ENCODE results near the gene PTPMT1.
A peak's percentile ranks its signal among the peaks of the same experiment; 100 is the strongest.
"Not testable (repeated sequence)": the region's sequence is repeated elsewhere in the genome, so short reads cannot be mapped to it uniquely, and the experiment has no call there.

PTPMT1 gene

DNA sequence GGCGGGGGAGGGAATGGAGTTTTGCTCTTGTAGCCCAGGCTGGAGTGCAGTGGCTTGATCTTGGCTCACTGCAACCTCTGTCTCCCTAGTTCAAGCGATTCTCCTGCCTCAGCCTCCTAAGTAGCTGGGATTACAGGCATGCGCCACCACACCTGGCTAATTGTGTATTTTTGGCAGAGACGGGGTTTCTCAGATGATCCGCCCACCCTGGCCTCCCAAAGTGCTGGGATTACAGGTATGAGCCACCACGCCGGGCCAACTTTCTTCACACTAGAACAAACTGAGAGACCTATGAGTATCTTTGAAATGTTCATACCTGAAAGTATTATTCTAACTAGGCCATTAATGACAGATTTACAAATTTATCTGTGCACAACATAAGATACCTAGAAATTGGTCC is 19.1 kb upstream of the PTPMT1 start:
- DNase-seq: not testable (repeated sequence)

DNA sequence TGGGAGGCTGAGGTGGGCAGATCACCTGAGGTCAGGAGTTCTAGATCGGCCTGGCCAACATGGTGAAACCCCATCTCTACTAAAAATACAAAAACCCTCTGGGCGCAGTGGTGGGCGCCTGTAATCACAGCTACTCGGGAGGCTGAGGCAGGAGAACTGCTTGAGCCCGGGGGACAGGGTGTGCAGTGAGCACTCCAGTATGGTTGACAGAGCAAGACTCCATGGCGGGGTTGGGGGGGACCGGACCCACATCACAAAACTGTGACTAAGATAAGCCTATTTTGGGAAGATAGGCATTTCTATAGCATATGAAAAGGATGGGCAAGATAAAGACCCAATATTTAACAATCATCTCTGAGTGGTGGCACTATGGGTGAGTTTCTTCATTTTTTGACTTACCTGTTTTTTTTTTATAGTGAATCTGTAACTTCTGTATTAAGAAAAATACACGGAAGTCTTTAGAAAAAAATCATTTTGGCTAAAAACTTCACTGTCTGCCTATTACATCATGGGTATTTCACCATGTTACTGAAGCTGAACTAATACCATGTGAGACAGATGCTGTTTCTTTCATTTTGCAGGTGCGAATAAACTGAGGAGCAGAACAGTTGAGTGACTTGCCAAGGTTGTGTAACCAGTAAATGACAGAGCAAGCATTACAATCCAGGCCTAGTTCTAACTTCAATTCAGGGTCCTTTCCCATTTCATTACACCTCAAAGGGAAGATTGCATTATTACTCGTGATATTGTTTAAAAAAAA is 14.9 kb upstream of the PTPMT1 start:
- no peak for DNase-seq

DNA sequence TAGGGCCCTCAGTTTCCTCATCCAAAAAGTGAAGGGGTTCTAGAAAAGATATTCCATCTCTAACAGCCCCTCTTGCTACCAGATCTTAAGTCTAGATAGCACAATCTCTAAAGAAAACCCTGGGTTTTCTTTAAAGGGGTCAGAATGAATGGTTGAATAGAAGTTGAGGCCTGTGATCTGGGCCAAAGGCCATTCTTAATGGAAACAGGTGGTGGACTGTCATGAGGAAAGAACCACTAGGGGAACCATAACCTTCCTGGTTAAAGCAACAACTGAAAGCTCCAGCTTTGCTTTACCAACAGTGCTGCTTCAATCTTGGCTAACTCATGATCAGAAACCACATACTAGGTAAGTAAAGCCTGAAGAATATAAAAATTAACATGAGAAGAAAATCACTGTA is 14.3 kb upstream of the PTPMT1 start:
- DNase-seq: no peak

DNA sequence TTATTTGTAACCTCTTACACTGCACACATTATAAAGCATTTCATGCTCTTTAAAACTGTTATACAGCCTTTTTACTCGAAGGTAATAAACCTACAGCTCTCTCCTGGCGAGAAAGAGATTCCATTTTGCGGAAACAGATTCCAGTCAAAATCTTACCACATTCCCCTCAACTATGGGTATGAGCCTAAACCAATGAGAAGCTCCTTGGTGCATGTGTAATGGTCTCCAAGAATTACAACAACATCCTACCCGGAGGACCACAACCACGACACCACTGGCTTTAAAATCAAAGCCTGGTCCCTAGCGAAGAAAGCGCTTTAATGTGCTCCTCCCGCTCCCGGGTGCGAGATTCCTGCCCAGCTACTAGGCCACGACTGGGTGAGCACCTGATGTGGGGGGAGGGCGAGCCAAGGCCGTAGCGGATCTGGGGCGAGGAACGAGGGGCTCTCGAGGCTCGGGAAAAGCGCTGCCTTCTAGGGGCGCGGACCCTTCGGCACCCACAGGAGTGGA is 13.3 kb upstream of the PTPMT1 start:
- DNase-seq: peak in 12 of 56 donors; percentile 6 to 51 (median 30)

- peak in 55 of 56 donors; percentile 30 to 91 (median 81) for DNase-seq
These were observed 12.6 kb upstream of the PTPMT1 start, which contains the start of gene CELF1 for GRCh38 chr11:47552566-47553405. TSS of gene CELF1 (minus strand) at chr11:47553132. CDS start at chr11:47499523, 53,609 bp downstream.

DNA sequence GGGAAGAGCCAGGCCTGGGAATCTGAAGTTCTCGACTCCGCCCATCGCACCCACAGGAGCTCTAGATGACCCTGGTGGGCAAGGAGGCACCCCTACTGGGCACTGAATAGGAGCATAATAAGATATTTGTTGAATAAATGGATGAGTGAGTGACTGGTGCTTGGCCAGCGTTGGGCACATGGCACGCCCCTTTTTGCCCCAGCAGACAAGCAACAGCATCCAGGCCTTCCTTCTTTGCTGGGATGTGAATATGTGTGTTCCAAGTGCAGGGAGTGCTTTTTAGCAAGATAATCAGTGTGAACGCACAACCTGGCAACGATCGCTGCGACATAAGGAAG is 12.0 kb upstream of the PTPMT1 start:
- DNase-seq: peak in 2 of 56 donors; percentile 66 to 89

DNA sequence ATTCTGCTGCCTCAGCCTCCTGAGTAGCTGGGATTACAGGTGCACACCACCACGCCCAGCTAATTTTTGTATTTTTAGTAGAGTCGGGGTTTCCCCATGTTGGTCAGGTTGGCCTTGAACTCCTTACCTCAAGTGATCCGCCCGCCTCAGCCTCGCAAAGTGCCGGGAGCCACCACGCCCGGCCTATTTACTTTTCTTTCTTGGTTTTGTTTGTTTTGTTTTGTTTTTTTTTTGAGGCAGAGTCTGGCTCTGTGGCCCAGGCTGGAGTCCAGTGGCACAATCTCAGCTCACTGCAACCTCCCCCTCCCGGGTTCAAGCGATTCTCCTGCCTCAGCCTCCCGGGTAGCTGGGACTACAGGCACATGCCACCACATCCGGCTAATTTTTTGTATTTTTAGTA is 8.4 kb upstream of the PTPMT1 start:
- DNase-seq: not testable (repeated sequence)

GRCh38 chr11:47558695-47559094 is 6.7 kb upstream of the PTPMT1 start:
- DNase-seq: no peak

- DNase-seq: no peak
These were observed 5.0 kb upstream of the PTPMT1 start for GRCh38 chr11:47560426-47560825.

GRCh38 chr11:47562393-47562792 is 3.0 kb upstream of the PTPMT1 start:
- DNase-seq: not testable (repeated sequence)

DNA sequence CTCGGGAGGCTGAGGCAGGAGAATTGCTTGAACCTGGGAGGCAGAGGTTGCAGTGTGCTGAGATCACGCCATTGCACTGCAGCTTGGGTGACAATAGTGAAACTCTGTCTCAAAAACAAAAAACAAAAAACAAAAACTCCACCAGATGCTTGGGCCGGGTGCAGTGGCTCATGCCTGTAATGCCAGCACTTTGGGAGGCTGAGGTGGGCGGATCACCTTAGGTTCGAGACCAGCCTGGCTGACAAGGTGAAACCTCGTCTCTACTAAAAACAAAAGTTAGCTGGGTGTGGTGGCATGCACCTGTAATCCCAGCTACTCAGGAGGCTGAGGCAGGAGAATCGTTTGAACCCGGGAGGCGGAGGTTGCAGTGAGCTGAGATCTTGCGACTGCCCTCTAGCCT is 1.0 kb upstream of the PTPMT1 start:
- not testable (repeated sequence) for DNase-seq

- no peak for DNase-seq
These were observed 463 bp upstream of the PTPMT1 start for GRCh38 chr11:47564933-47565339.

GRCh38 chr11:47566149-47566698 is 825 bp downstream of the PTPMT1 start:
- DNase-seq: no peak

- no peak for DNase-seq
These were observed 4.2 kb downstream of the PTPMT1 start for GRCh38 chr11:47569646-47570045.

DNA sequence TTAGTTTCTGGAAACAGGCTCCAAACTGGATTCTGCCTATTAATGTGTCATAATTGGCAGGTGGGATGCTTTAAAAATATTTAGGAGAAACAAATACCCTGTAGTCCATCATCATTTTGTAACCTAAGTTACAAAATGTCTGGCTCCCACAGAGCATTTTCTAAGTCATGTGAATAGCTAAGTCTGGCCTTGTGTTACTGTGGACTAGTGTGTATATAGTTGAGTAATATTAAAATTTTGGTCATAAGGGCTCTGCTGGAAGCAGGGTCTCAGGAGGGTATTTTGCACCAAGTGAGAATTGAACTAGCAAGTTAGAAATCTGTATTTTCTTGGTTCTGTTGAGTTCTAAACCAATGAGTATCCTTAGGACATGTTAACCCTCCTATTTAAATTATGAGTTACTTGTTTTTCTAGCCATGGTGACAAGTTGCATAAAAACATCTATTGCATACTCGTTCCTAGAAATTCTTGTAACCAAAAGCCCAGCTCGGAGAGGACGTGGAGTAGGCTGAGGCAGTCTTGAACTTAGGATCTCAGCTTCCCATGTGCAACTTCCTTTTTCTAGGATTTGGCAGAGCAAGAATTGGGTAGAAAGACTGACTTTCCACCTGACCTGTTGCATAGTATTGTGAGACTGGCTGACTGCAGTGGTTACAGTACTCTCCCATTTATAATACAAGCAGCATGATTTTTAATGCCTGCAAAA is 5.4 kb downstream of the PTPMT1 start:
- no peak for DNase-seq

DNA sequence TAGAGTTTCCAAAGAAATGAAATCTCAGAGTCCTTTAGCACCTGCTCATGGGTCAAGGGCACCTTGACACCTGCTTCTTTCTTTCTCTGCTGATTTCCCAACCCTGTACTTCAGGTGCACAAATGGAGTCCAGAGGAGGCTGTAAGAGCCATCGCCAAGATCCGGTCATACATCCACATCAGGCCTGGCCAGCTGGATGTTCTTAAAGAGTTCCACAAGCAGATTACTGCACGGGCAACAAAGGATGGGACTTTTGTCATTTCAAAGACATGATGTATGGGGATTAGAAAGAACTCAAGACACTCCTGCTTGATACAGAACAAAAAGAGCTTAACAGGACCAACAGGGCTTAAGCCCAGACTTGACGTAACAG is 5.9 kb downstream of the PTPMT1 start:
- DNase-seq: no peak

DNA sequence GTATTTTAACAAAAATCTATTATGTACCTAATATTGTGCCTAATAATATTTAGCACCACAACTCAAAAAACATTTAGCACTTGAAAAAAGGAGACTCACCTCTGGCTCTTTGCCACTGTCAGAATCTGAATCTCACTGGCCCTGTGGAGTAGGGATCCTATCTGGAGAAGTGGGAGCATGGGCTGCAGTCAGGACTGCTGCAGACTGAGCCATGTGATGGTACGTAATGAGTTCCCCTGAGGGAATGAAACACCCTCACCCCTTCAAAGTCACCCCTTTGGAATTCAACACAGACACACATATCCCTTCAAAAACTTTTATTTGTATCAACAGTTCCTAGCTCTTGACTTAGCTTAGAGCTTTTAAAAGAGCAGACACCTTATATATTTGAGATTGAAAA is 6.5 kb downstream of the PTPMT1 start:
- no peak for DNase-seq

DNA sequence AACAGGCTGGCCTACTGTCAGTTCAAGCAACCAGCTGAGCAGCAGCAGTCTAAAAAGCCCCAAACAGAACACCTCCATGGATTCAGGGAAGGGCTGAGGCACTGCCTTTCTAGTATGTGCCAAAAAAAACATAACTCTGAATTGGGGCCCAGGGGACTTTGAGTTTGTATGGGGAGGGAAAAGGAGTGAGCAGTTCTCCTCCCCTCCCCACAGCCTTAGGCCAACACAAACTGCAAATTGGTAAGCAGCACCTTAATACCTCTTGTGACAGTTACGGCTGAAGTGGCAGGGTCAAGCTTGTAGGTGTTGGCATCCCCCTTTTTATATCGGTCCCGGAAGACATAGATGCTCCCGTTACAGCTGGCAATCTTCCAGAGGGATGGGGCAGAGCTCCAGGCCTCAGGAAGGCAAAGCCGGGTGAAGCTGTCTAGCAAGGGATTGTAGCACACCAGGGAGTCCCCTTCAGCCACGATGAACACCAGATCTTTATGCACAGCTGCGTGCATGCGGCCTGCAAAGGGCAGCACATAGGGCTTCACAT is 7.4 kb downstream of the PTPMT1 start:
- DNase-seq: peak in 1 of 56 donors; percentile 42

- DNase-seq: peak in 22 of 56 donors; percentile 12 to 68 (median 42)
These were observed 7.9 kb downstream of the PTPMT1 start for GRCh38 chr11:47573321-47573720.

- no peak for DNase-seq
These were observed 12.2 kb downstream of the PTPMT1 start for GRCh38 chr11:47577460-47578041.

All from amygdala (tissue), 56 donors.